Right lobe of liver (tissue), 4 donors: ENCODE data around the gene TTLL1.

Experiments
- POLR2A ChIP-seq: fragments of 450-650 bp; IDR thresholded peaks from one replicate; pipeline ENCODE4 v1.6.1; 2017; ENCODE audit warnings: antibody characterized with exemption, mild to moderate bottlenecking
- TF ChIP-seq, protein P1 (sequence below), 4 donors: fragments of 200-600 bp in 3 of 4; fragments of 450-650 bp in 1 of 4; IDR thresholded peaks; one replicate each; pipeline versions ENCODE4 v1.5.1 to v1.8.0; 2016 to 2022; ENCODE audit warnings: antibody characterized with exemption in 4 of 4, mild to moderate bottlenecking in 2 of 4
- donor health status: DM: no; HTN: no; CAD: no.
- donor health status: DM: no; HTN: no; CAD: no.
- donor health status: DM: no; HTN: yes; CAD: no.

- TF ChIP-seq, protein P1, sequence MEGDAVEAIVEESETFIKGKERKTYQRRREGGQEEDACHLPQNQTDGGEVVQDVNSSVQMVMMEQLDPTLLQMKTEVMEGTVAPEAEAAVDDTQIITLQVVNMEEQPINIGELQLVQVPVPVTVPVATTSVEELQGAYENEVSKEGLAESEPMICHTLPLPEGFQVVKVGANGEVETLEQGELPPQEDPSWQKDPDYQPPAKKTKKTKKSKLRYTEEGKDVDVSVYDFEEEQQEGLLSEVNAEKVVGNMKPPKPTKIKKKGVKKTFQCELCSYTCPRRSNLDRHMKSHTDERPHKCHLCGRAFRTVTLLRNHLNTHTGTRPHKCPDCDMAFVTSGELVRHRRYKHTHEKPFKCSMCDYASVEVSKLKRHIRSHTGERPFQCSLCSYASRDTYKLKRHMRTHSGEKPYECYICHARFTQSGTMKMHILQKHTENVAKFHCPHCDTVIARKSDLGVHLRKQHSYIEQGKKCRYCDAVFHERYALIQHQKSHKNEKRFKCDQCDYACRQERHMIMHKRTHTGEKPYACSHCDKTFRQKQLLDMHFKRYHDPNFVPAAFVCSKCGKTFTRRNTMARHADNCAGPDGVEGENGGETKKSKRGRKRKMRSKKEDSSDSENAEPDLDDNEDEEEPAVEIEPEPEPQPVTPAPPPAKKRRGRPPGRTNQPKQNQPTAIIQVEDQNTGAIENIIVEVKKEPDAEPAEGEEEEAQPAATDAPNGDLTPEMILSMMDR (IDR thresholded peaks at IDR 0.05): no peak
- TF ChIP-seq POLR2A: no peak
These were observed 73.5 kb downstream of the TTLL1 start for GRCh38 chr22:43015677-43016042.
